Endothelial cell of umbilical vein (primary cell): ENCODE measurements around the gene TPK1. TPM values are rescaled to one million over a fixed set of nuclear protein-coding genes. Genes with fewer than 3 reads are reported as not detected.

Experiments used
- BruUV-seq: library from RNA; stranded (reverse); fragments of 400-500 nt; replicated peaks from 2 replicates; lab custom pipeline; 2021; lab: Mats Ljungman, UMichigan
- CTCF ChIA-PET: fragments of 300-600, 350-600 bp; sonication (Branson Sonifier 250); formaldehyde crosslinking; loops from one replicate; lab custom pipeline; 2021; ENCODE audit warnings: antibody characterized with exemption, inconsistent platforms; lab: Charles Lee
- POLR2A ChIA-PET: fragments of 300-600, 350-600 bp; sonication (Branson Sonifier 250); formaldehyde crosslinking; loops from one replicate; lab custom pipeline; 2021; ENCODE audit warnings: antibody characterized with exemption, inconsistent platforms; lab: Charles Lee
- DNase-seq: peaks from one replicate; pipeline ENCODE4 v3.0.0-alpha.2; 2011; ENCODE audit warnings: low read depth, low spot score
- FAIRE-seq: peaks from 2 replicates; lab custom pipeline; 2011; peaks lifted over from hg19 to GRCh38; lab: Jason Lieb, UNC
- H2AFZ ChIP-seq: 2 replicates; pipeline ENCODE4 v1.6.0; 2012; ENCODE audit warnings: low read depth, low read length, control low read depth, inconsistent platforms
- H3K27ac ChIP-seq: 2 replicates; pipeline ENCODE4 v1.5.1; 2011; ENCODE audit warnings: low read depth, mild to moderate bottlenecking, control low read depth, low read length, moderate library complexity; ENCODE audit not compliant: insufficient read depth
- H3K27me3 ChIP-seq, 2 experiments: 2 replicates each; pipeline versions ENCODE4 v1.6.0 to v1.6.1; 2011; ENCODE audit warnings: low read length in 2 of 2, mixed read lengths in 1 of 2; ENCODE audit not compliant: control insufficient read depth in 2 of 2, insufficient read depth in 2 of 2
- H3K36me3 ChIP-seq, 2 experiments: 2 replicates in 1 of 2; 3 replicates in 1 of 2; pipeline ENCODE4 v1.5.1; 2011; ENCODE audit warnings: low read length in 2 of 2, mild to moderate bottlenecking in 1 of 2, moderate library complexity in 1 of 2; ENCODE audit not compliant: control insufficient read depth in 2 of 2, insufficient read depth in 2 of 2; ENCODE audit errors: extremely low read depth in 1 of 2
- H3K4me1 ChIP-seq: 3 replicates; pipeline ENCODE4 v1.5.1; 2011; ENCODE audit warnings: mild to moderate bottlenecking, low read length; ENCODE audit not compliant: control insufficient read depth, insufficient read depth; ENCODE audit errors: extremely low read depth
- H3K4me2 ChIP-seq: 2 replicates; pipeline ENCODE4 v1.6.1; 2011; ENCODE audit warnings: low read length, control low read depth, mixed read lengths; ENCODE audit not compliant: insufficient read depth
- H3K4me3 ChIP-seq, 3 experiments: fragments of 200-600 bp in 1 of 3; sonication (generic), shearing (Covaris generic) in 1 of 3; replicated peaks in 1 of 3; 2 replicates each; pipeline ENCODE4 v1.5.1; 2011 to 2016; ENCODE audit warnings: control low read depth in 3 of 3, low read length in 3 of 3, mild to moderate bottlenecking in 2 of 3, inconsistent platforms in 1 of 3, low read depth in 1 of 3, moderate library complexity in 1 of 3; ENCODE audit not compliant: insufficient read depth in 1 of 3
- H3K79me2 ChIP-seq: 2 replicates; pipeline ENCODE4 v1.6.0; 2012; ENCODE audit warnings: low read length, inconsistent platforms; ENCODE audit not compliant: control insufficient read depth, insufficient read depth
- H3K9ac ChIP-seq: replicated peaks from 2 replicates; pipeline ENCODE3; 2011; ENCODE audit warnings: low read length, control low read depth; ENCODE audit not compliant: insufficient read depth; ENCODE audit errors: extremely low read depth
- H3K9me1 ChIP-seq: replicated peaks from 3 replicates; pipeline ENCODE4 v1.6.0; 2011; ENCODE audit warnings: mild to moderate bottlenecking, low read length; ENCODE audit not compliant: control insufficient read depth, insufficient read depth; ENCODE audit errors: extremely low read depth
- H3K9me3 ChIP-seq: replicated peaks from 2 replicates; pipeline ENCODE4 v1.5.1; 2012; ENCODE audit warnings: low read length, inconsistent platforms; ENCODE audit not compliant: control insufficient read depth, insufficient read depth
- H4K20me1 ChIP-seq: replicated peaks from 2 replicates; pipeline ENCODE3; 2011; ENCODE audit warnings: mild to moderate bottlenecking, low read length; ENCODE audit not compliant: control insufficient read depth, insufficient read depth; ENCODE audit errors: extremely low read depth
- EZH2 ChIP-seq: IDR thresholded peaks from 2 replicates; pipeline ENCODE4 v1.6.1; 2012; ENCODE audit warnings: borderline replicate concordance, low read depth, mild to moderate bottlenecking, moderate library complexity, low read length, inconsistent platforms; ENCODE audit not compliant: severe bottlenecking
- FOS ChIP-seq: IDR thresholded peaks from 2 replicates; pipeline ENCODE4 v1.6.1; 2011; ENCODE audit warnings: mild to moderate bottlenecking, low read length, moderate library complexity, borderline replicate concordance; ENCODE audit not compliant: insufficient read depth
- GATA2 ChIP-seq: IDR thresholded peaks from 2 replicates; pipeline ENCODE4 v1.7.0; 2011; ENCODE audit warnings: low read depth, mild to moderate bottlenecking, moderate library complexity, mixed read lengths, low read length; ENCODE audit not compliant: insufficient read length, insufficient read depth
- JUN ChIP-seq: IDR thresholded peaks from 2 replicates; pipeline ENCODE4 v1.6.1; 2011; ENCODE audit warnings: borderline replicate concordance, low read depth; ENCODE audit not compliant: insufficient read length, insufficient read depth
- MAX ChIP-seq: IDR thresholded peaks from 2 replicates; pipeline ENCODE4 v1.6.1; 2011; ENCODE audit not compliant: insufficient read depth, insufficient read length
- MYC ChIP-seq: IDR thresholded peaks from one replicate; pipeline ENCODE4 v1.6.1; 2011; ENCODE audit warnings: mild to moderate bottlenecking, low read depth, low read length
- POLR2A ChIP-seq: IDR thresholded peaks from 2 replicates; pipeline ENCODE4 v1.6.1; 2012; ENCODE audit warnings: low read depth, mild to moderate bottlenecking, control low read depth, low read length
- POLR2AphosphoS5 ChIP-seq: IDR thresholded peaks from 2 replicates; pipeline ENCODE4 v1.6.1; 2012; ENCODE audit warnings: low read depth, mild to moderate bottlenecking, control low read depth, low read length, moderate library complexity; ENCODE audit not compliant: insufficient read depth
- dilution Hi-C: fragments of 300-500 bp; cut with MboI; formaldehyde crosslinking; loops from one replicate; pipeline ENCODE4 v1.15.0; 2019; ENCODE audit warnings: low sequenced_read_pairs; ENCODE audit not compliant: extremely low pct_ligation_motif_present
- intact Hi-C: fragments of 100-400 bp; cut with micrococcal nuclease; formaldehyde crosslinking; loops from one replicate; pipeline ENCODE4 v1.10.0; 2022
- polyA plus RNA-seq, 4 experiments: library from polyadenylated mRNA; depleted of rRNA in 3 of 4; stranded (reverse) in 3 of 4; unstranded in 1 of 4; fragments of >200 nt; gene quantifications; 2 replicates each; pipeline versions ENCODE4 v1.2.1 to v1.2.3, GENCODE V29; 2011 to 2012; ENCODE audit warnings: missing spikeins in 1 of 4
- total RNA-seq: library from RNA; stranded (reverse); gene quantifications from 2 replicates; pipeline ENCODE4 v1.2.3, GENCODE V29; 2021
- TF ChIP-seq, protein P1 (sequence below), 2 donors: IDR thresholded peaks; 1 replicate in 1 of 2; 2 replicates in 1 of 2; pipeline ENCODE4 v1.5.1; 2011; ENCODE audit warnings: low read length in 2 of 2, mild to moderate bottlenecking in 2 of 2, moderate library complexity in 2 of 2, control low read depth in 1 of 2, inconsistent platforms in 1 of 2, low read depth in 1 of 2; ENCODE audit not compliant: insufficient read depth in 1 of 2; ENCODE audit errors: extremely low read depth in 1 of 2

Gene TPK1
- total and polyA plus RNA-seq, 2 donors (not counting 3 experiments of a cell fraction or from before 2014, with no cell fraction given): 7.5 to 9.3 TPM

- peaks cover 5% of the 10 kb centered on the region for H3K4me1 ChIP-seq
- ChIA-PET POLR2A (no interaction called here), CTCF (no interaction called here)
- H3K9me3 ChIP-seq: no peaks in the 10 kb centered on the region
- BruUV-seq: no TSS peak
- H3K27ac ChIP-seq: no peak overlapping the region
- H4K20me1 ChIP-seq: no peaks in the 10 kb centered on the region
- no peaks in the 10 kb centered on the region for H3K79me2 ChIP-seq
- H3K4me3 ChIP-seq: no peak overlapping the region
- no peak overlapping the region for H3K4me2 ChIP-seq
- dilution Hi-C loops (no loop called here), intact Hi-C loops (no loop called here)
- DNase-seq (no peak), FAIRE-seq (no peak)
- TF ChIP-seq GATA2 (no peak), POLR2A (no peak), JUN (no peak)
- H3K36me3 ChIP-seq: no peaks in the 10 kb centered on the region
- H3K27me3 ChIP-seq: no peaks in the 10 kb centered on the region
- no peaks in the 10 kb centered on the region for H3K9me1 ChIP-seq
- H2AFZ ChIP-seq: no peak overlapping the region
- H3K9ac ChIP-seq: no peak overlapping the region
Measured at GRCh38 chr7:144529269-144529926, 306.5 kb downstream of the TPK1 start.

- Histone ChIP-seq H3K4me3 (no peak overlapping the region), H3K27me3 (no peaks in the 10 kb centered on the region), H3K79me2 (no peaks in the 10 kb centered on the region), H2AFZ (no peak overlapping the region), H3K27ac (no peak overlapping the region), H4K20me1 (no peaks in the 10 kb centered on the region), H3K9me1 (no peaks in the 10 kb centered on the region), H3K9ac (no peak overlapping the region), H3K4me2 (no peak overlapping the region), H3K36me3 (no peaks in the 10 kb centered on the region), H3K4me1 (no peaks in the 10 kb centered on the region), H3K9me3 (no peaks in the 10 kb centered on the region)
- ChIA-PET CTCF (no interaction called here), POLR2A (no interaction called here)
- FAIRE-seq (no peak), DNase-seq (no peak)
- TF ChIP-seq POLR2A (no peak), JUN (no peak), POLR2AphosphoS5 (no peak), GATA2 (no peak), EZH2 (no peak), MYC (no peak), MAX (no peak), FOS (no peak)
- TF ChIP-seq, protein P1, sequence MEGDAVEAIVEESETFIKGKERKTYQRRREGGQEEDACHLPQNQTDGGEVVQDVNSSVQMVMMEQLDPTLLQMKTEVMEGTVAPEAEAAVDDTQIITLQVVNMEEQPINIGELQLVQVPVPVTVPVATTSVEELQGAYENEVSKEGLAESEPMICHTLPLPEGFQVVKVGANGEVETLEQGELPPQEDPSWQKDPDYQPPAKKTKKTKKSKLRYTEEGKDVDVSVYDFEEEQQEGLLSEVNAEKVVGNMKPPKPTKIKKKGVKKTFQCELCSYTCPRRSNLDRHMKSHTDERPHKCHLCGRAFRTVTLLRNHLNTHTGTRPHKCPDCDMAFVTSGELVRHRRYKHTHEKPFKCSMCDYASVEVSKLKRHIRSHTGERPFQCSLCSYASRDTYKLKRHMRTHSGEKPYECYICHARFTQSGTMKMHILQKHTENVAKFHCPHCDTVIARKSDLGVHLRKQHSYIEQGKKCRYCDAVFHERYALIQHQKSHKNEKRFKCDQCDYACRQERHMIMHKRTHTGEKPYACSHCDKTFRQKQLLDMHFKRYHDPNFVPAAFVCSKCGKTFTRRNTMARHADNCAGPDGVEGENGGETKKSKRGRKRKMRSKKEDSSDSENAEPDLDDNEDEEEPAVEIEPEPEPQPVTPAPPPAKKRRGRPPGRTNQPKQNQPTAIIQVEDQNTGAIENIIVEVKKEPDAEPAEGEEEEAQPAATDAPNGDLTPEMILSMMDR (IDR thresholded peaks at IDR 0.05; ENCODE audit: extremely low read depth in 1 of 2, insufficient read depth in 1 of 2, low read depth in 1 of 2, low read length in 2 of 2): no peak
- BruUV-seq: no TSS peak
- intact Hi-C loops (no loop called here), dilution Hi-C loops (no loop called here)
Measured at GRCh38 chr7:144528536-144529045, 307.3 kb downstream of the TPK1 start.
